ENCODE measurements around the gene ZNF280C. TPM values are rescaled to one million over a fixed set of nuclear protein-coding genes. Genes with fewer than 3 reads are reported as not detected.

Gene ZNF280C, protein sequence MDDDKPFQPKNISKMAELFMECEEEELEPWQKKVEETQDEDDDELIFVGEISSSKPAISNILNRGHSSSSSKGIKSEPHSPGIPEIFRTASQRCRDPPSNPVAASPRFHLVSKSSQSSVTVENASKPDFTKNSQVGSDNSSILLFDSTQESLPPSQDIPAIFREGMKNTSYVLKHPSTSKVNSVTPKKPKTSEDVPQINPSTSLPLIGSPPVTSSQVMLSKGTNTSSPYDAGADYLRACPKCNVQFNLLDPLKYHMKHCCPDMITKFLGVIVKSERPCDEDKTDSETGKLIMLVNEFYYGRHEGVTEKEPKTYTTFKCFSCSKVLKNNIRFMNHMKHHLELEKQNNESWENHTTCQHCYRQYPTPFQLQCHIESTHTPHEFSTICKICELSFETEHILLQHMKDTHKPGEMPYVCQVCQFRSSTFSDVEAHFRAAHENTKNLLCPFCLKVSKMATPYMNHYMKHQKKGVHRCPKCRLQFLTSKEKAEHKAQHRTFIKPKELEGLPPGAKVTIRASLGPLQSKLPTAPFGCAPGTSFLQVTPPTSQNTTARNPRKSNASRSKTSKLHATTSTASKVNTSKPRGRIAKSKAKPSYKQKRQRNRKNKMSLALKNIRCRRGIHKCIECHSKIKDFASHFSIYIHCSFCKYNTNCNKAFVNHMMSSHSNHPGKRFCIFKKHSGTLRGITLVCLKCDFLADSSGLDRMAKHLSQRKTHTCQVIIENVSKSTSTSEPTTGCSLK
- 1 to 10 TPM; 3.9 to 4.3 TPM for total RNA-seq
- polyA plus RNA-seq (ENCODE audit: insufficient read length in 6 of 6), result 10 to 100 TPM in 1 of 6 donors, 1 to 10 TPM in 5; 7.8 to 10.2 (median 8.9) TPM
- long read RNA-seq, donor 1, full-length matches to known transcripts, result 1 of 1 reads
- long read RNA-seq, donor 1, partial matches to known transcripts, result 0 of 1 reads
- long read RNA-seq, donor 1, other reads (novel, unspliced or antisense), result 0 of 1 reads
- long read RNA-seq, donor 2, result 0 reads
- long read RNA-seq, donor 3, result 0 reads
- long read RNA-seq, donor 4, result 0 reads
- long read RNA-seq, donor 5, full-length matches to known transcripts, result 1 of 1 reads
- long read RNA-seq, donor 5, partial matches to known transcripts, result 0 of 1 reads
- long read RNA-seq, donor 5, other reads (novel, unspliced or antisense), result 0 of 1 reads
- long read RNA-seq, donor 6, result 0 reads
- long read RNA-seq, donor 7, result 0 reads
- long read RNA-seq, donor 8, full-length matches to known transcripts, result 2 of 2 reads
- long read RNA-seq, donor 8, partial matches to known transcripts, result 0 of 2 reads
- long read RNA-seq, donor 8, other reads (novel, unspliced or antisense), result 0 of 2 reads
- long read RNA-seq, donor 9, result 0 reads
- long read RNA-seq, donor 10, result 0 reads
- long read RNA-seq, donor 11, result 0 reads
- long read RNA-seq, donor 12, result 0 reads

DNA sequence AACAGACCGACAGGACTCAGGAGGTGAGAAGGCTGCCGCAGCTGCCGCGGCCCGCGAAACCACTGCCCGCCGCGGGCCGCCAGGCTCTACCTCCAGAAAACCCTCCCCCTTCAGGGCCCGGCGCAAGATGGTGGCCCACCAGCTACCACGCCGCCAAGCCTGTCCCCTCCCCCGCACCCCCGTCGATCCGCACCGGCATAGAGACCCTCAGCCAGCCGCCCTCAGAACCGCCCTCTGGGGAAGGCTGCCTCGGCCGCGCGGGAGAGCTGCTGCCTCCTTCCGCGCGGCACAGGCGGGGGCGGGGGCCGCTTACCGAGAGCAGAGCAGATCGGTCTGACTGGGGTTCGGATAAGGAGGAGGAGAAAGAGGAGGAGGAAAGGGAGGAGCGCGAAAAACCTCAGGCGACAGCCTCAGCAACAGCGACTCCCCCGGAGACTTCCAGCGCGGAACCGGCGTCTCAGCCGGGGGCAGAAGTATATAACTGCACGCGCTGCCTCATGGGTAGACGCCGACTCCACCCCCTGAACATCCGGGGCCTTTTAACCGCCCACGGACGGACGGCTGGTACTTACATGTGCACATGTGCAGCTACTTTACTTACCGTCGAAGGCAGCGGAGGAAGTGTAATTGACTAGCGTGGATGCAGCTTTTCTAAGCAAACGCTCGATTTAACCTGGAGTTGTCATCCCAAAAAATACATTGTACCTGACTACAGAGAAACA lies at the start of gene ZNF280C:
ZNF280C (minus strand) TSS at position 451 of the 722 bp plus-strand sequence. CDS start 8,450 bp downstream, outside the sequence.
- DNase-seq (peak; percentile 77 to 93 (median 90)), ATAC-seq (peak; percentile 97)
- Histone ChIP-seq H3K9me3 (no peaks in the 10 kb centered on the region), H3K36me3 (no peaks in the 10 kb centered on the region), H3K4me1 (peaks cover 0 to 10% of the 10 kb centered on the region in 2 donors), H3K27ac (peak within 1 kb of the TSS; percentile 65 to 79), H3K4me3 (peak within 1 kb of the TSS; percentile 44 to 53), H3K27me3 (no peaks in the 10 kb centered on the region)
- TF ChIP-seq, protein P1, sequence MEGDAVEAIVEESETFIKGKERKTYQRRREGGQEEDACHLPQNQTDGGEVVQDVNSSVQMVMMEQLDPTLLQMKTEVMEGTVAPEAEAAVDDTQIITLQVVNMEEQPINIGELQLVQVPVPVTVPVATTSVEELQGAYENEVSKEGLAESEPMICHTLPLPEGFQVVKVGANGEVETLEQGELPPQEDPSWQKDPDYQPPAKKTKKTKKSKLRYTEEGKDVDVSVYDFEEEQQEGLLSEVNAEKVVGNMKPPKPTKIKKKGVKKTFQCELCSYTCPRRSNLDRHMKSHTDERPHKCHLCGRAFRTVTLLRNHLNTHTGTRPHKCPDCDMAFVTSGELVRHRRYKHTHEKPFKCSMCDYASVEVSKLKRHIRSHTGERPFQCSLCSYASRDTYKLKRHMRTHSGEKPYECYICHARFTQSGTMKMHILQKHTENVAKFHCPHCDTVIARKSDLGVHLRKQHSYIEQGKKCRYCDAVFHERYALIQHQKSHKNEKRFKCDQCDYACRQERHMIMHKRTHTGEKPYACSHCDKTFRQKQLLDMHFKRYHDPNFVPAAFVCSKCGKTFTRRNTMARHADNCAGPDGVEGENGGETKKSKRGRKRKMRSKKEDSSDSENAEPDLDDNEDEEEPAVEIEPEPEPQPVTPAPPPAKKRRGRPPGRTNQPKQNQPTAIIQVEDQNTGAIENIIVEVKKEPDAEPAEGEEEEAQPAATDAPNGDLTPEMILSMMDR (IDR thresholded peaks at IDR 0.05), result no peak
- intact Hi-C loops (cut with DNase I), result no loop called here

GRCh38 chrX:130304587-130305368 lies 36.1 kb upstream of the ZNF280C start:
- no peak for ATAC-seq
- no peaks in the 10 kb centered on the region for H3K4me1 ChIP-seq
- H3K27me3 ChIP-seq, result no peaks in the 10 kb centered on the region
- H3K36me3 ChIP-seq, result no peaks in the 10 kb centered on the region
- TF ChIP-seq, protein P1 (IDR thresholded peaks at IDR 0.05), result no peak
- H3K4me3 ChIP-seq, result no peak overlapping the region
- intact Hi-C loops (cut with DNase I), result no loop called here
- no peaks in the 10 kb centered on the region for H3K9me3 ChIP-seq
- DNase-seq, result no peak
- H3K27ac ChIP-seq, result no peak overlapping the region

DNA sequence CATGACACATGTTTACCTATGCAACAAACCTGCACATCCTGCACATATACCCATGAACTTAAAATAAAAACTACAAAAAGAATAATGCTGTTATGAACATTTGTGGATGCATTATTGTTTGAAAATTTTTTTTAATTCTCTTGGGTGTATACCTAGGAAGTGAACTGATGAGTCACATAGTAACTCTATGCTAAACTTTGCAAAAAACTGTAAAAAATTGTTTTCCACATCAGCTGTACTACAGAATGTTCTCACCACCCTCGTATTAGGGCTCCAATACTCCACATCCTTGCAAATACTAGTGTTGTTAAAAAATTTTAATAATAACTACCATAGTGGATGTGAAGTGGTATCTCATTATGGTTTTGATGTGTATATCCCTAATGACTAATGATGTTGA lies 33.3 kb upstream of the ZNF280C start:
- no peaks in the 10 kb centered on the region for H3K4me1 ChIP-seq
- H3K36me3 ChIP-seq, result no peaks in the 10 kb centered on the region
- no peak overlapping the region for H3K4me3 ChIP-seq
- no peak overlapping the region for H3K27ac ChIP-seq
- H3K27me3 ChIP-seq, result no peaks in the 10 kb centered on the region
- TF ChIP-seq, protein P1 (IDR thresholded peaks at IDR 0.05), result no peak
- no peaks in the 10 kb centered on the region for H3K9me3 ChIP-seq
- ATAC-seq (no peak), DNase-seq (no peak)
- intact Hi-C loops (cut with DNase I), result no loop called here

GRCh38 chrX:130301405-130301804 lies 32.7 kb upstream of the ZNF280C start:
- TF ChIP-seq, protein P1 (IDR thresholded peaks at IDR 0.05), result no peak
- no peak for ATAC-seq

More at GRCh38 chrX:130301405-130301804, 32.7 kb upstream of the ZNF280C start:
- Histone ChIP-seq H3K9me3 (no peaks in the 10 kb centered on the region), H3K27ac (no peak overlapping the region), H3K4me3 (no peak overlapping the region), H3K27me3 (no peaks in the 10 kb centered on the region), H3K4me1 (no peaks in the 10 kb centered on the region), H3K36me3 (no peaks in the 10 kb centered on the region)
- intact Hi-C loops (cut with DNase I), result no loop called here
- DNase-seq, result no peak
